HG02981 (cell line): ENCODE measurements around the gene CA5B.
"Not testable (repeated sequence)": the region's sequence is repeated elsewhere in the genome, so short reads cannot be mapped to it uniquely, and the experiment has no call there.

ENCODE experiments used
- ATAC-seq: cut with Tn5 transposase; IDR thresholded peaks from one replicate; pipeline ENCODE4 v1.9.1; 2021; ENCODE audit warnings: mild to moderate bottlenecking, moderate library complexity; ENCODE audit not compliant: unreplicated experiment

CA5B gene

DNA sequence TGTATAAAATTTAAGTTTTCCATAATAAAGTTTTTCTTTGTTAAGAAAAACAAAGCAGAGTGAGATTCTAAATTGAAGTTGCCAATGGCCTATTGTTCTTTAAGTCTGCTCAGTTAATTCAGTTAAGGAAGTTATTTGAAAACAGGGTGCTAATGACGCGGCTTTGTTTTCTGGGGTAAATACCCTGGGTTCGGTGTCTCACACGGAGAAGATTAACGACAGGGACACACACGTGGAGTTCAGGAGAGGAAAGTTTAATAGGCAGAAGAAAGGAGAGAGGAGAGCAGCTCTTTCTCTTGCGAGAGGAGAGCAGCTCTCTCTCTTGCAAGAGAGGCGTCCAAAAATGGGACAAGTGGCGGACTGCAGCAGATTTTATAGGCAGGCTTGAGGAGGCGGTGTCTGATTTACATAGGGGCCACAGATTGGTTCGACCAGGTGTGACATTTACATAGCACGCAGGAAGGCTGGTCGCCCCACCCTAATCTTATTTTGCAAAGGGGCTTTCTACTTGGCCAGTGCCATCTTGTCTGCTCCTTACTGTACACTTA, 9.6 kb downstream of the CA5B start:
- no peak for ATAC-seq

DNA sequence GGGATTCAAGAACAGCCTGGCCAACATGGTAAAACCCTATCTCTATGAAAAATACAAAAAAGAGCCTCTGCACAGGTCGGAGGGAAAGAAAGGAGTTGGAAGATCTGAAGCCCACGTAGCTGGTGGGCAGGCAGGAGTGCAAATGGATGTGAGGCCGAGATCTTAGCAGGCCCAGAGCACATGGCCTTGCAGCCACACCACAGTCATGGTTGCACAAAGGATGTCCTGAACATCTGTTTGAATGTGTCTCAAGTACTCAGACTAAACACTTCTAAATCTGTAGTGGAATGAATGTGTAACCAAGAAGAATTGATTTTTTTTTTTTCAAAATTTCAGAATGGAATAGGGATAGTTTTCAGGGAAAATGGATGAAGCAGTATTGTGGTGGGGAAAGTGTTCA, 10.8 kb downstream of the CA5B start:
- ATAC-seq, result no peak

DNA sequence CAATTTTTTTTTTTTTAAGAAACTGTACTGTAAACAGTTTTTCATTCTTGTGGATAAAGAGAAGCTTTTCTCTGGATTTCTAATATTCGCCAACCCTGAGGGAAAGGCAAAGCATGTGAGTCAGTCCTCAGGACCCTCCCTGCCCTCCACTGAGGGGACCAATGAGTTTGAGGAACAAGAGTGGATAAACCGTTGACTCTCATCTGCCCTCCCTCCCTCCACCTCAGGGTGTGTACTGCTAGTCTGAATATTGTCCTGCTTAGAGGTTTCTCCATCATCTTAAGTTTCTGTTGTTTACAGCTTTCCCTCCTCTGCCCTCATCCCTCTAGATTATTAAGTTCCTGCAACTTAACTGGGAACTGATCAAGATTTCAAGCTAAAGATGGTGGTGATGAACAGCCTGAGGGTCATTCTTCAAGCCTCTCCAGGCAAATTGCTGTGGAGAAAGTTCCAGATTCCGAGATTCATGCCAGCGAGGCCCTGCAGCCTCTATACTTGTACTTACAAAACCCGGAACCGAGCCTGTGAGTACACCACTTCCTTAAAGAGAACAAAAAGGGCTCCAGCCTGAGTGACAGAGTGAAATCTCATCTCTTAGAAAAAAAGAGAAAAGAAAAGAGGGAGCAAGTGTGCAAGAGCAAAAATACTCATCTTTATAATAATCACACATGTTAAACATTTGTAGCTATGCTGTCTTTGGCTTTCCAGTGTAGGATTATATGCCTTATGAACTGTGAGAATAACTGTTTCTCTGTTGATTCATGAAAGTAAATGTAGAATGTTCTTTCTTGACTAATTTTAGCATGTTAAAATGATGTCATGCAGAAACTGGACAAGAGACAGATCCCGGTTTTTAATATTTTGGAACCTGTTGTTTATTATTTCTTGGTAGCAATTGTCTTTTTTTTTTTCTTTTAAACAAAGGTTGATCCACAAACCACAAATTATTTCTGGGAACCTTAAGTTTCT, 11.9 kb downstream of the CA5B start:
- peak; percentile 83 for ATAC-seq

DNA sequence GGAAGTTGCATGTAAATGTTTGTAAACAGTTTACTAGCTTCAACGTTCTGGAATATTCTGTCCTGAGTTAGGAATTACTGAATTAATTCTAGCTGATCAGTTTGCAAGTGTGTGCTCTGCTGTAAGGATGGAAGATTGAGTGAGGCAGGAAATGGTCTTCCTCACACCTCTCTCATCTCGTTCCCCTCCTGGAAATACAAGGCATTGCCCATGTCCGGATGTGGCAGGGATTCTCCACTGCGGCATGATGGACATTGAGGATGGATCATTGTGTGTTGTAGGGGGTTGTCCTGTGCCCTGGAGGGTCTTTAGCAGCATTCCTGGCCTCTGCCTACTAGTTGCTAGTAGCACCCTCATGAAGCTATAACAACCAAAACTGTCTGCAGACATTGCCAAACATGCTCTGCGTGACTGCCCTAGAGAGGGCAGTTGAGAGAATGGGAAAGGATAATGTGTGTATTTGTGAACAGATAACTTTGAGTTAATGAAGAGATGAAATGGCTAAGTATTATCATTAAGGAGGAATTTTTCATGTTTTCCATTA, 12.6 kb downstream of the CA5B start:
- no peak for ATAC-seq

- peak; percentile 70 for ATAC-seq
Observed at GRCh38 chrX:15751155-15751819, 13.2 kb downstream of the CA5B start.

GRCh38 chrX:15755091-15755490, 17.0 kb downstream of the CA5B start:
- ATAC-seq, result no peak

DNA sequence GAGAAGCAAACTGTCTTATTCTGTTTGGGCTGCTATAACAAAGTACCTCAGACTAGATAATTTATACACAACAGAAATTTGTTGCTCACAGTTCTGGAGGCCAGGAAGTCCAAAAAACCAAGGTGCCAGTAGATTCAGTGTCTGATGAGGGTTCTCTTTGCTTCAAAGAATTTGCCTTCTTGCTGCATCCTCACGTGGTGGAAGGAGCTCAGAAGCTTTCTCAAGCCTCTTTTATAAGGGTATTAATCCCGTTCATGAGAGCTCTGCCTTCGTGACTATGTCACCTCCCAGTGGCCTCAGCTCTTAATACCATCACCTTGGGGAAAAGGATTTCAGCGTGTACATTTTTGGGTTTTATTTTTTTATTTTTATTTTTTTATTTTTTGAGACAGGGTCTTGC, 20.1 kb downstream of the CA5B start:
- ATAC-seq, result no peak

DNA sequence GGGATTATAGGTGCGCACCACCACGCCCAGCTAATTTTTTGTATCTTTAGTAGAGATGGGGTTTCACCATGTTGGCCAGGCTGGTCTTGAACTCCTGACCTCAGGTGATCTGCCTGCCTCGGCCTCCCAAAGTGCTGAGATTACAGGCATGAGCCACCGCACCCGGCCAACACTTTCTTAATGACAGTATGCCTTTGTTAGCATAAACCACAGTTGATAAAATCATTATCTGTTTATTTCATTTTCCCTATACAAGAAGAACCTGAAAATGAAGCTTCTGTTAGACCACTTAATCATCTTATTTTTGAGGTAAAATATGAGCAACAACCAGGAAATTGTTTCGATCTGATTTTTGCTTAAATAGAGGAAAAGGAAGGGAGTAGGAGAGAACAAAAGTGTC, 21.8 kb downstream of the CA5B start:
- ATAC-seq, result not testable (repeated sequence)

DNA sequence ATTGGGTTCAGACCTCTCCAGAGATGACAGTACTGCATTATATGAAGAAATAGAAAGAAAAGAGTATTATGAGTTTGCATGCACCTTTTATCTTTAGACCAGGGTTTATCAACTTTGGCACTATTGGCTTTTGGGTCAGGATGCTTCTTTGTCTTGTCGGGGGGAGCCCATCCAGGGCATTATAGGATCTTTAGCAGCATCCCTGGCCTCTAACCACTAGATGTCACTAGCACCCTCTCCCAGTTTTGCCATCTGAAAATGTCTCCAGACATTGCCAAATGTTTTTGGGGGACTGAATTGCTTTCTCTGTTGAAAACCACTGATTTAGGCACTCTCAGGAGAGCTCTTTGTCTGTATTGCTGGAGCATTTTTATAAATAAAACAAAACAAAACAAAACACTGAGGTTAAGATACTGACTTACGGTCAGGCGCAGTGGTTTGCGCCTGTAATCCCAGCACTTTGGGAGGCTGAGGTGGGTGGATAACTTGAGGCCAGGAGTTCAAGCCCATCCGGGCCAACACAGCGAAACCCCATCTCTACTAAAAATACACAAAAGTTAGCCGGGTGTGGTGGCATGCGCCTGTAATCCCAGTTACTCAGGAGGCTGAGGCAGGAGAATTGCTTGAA, 23.6 kb downstream of the CA5B start:
- ATAC-seq, result no peak

DNA sequence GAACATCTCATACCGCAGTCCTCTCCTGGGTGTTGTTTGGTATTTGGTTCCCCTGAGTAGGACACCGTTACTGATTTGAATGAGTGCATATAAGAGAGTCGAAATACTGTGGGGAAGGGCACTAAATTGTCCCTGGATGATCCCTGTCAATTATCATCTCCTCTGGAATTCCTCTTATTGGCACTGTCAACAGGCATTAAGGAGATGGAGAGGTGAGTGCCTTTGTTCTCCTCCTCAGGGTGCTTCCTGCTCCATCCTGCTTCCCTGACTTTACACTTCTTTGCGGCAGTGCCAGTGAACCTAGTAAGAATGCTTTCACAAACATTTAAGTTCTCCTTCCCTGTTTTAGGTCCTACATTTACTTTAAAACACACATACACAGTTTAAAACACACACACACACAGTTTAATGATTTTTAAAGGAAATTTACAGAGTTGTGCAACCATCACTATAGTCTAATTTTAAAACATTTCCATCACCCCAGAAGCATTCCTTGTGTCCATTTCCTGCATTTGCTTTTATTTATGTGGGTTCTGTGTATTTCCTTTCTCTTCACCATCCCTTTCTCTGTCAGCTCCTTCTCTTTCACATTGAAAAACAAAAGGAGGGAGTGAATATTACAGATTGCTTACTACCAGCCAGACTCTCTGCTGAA, 31.4 kb downstream of the CA5B start:
- no peak for ATAC-seq

DNA sequence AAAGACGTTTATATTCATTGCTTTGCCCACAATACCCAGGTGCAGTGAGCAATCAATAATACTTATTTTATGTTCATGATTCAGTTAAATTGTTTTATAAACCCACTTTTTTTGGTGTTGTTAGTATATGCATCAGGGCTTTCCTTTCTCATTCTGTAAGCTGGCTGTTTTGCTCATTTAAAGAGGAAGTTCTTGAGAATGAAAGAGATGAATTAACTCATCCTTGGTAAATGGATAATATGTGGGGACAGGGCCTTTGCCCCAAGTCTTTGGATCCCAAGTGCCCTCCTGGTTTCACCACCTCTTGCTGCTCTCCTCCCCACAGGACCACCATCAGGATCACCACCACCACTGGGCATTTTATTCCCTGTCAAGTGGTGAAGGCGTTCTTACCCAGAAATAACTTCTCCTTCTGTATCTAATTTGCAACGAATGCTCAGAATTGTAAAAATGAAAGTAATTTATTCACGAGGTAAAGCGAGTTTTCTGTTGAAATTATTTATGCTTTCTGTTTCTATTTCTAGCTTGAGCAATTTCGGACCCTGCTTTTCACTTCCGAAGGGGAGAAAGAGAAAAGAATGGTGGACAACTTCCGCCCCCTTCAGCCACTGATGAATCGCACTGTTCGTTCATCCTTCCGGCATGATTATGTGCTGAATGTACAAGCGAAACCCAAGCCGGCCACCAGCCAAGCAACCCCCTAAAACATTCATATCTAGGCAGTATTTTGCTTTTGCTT, 44.1 kb downstream of the CA5B start:
- ATAC-seq, result peak; percentile 77

DNA sequence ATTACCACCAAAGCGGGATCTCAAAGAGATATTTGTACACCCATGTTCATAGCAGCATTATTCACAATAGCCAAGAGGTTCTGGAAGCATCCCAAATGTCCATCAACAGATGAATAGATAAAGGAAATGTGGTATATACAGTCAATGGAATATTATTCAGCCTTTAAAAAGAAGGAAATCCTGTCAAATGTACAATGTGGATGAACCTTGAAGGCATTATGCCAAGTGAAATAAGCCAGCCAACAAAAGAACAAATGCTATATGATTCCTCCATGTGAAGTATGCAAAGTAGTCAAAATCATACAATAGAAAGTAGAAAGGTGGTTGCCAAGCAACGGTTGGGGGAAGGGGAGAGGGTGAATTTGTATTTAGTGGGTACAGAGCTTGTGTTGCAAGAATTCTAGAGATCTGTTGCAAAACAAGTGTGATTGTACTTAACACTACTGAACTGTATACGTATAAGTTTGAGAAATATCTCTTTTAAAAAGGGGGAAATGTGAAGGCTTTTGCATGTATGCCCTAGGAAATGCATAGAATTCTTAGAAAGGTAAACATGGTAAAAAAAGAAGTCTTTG, 47.2 kb downstream of the CA5B start:
- no peak for ATAC-seq

- no peak for ATAC-seq
Observed at GRCh38 chrX:15786915-15787314, 48.8 kb downstream of the CA5B start.

DNA sequence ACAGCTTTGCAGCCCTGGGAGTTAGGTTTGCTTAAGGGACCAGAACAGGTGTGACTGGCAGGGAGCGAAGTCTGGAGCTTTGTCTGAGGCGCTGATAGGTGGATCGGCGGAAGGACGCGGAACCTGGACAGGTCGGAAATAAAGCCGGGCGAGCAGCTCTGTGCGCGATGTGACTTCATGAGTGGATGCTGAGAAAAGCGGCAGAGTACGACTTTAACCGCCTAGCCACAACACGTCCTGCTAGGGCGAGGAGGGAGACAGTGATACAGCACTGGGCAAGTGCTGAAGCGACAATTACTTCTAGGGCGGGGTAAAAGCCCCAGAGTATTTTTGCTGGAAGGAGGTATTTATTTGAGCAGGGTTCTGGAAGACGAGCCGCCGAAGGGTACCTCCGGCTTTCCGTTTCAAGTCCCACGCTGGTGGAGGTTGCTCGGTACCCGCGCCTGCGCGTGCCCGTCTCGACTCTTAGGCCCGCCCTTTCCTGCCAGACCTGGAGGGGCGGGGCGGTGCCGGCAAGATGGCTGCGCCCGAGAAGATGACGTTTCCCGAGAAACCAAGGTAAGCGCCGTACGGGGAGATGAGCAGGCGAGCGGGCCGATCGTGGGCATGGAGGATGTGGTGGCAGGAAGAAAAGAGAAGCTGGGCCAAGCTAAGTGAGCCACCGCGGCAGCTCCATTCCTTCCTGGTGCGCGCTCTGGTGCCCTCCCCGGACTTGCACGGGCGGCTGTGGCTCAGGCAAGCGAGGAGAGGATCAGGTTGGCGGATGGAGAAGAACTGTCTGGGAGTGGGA, 52.1 kb downstream of the CA5B start, which contains the start of gene ZRSR2:
TSS of gene ZRSR2 (plus strand) at position 506 of the 790 bp plus-strand sequence. CDS start at position 518, 12 bp downstream.
- peak; percentile 81 for ATAC-seq

- peak; percentile 14 for ATAC-seq
Observed at GRCh38 chrX:15790769-15791290, 52.8 kb downstream of the CA5B start.

- ATAC-seq, result no peak
Observed at GRCh38 chrX:15797707-15798106, 59.6 kb downstream of the CA5B start.

- no peak for ATAC-seq
Observed at GRCh38 chrX:15804563-15804962, 66.5 kb downstream of the CA5B start.

DNA sequence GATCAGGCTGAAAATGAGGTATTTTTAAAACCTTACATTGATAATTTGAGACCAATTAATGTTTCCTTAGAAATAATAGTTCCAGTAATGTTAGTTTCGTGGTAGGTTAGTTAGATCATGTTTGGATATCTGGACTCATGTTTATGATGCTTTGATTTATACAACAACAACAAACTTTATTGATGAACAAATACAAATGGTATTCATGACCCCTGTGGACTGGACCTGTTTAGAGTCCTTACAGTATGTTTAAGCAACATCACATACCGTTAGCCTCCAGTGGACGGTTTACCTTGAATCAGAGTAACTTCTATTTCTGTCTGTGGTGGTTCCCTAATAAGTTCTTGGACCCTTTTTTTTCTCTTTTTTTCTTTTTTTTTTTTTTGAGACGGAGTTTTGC, 70.2 kb downstream of the CA5B start:
- no peak for ATAC-seq
